GM21390 (cell line): Measurements from ENCODE around the gene LDLRAP1.
"Not testable (repeated sequence)": the region's sequence is repeated elsewhere in the genome, so short reads cannot be mapped to it uniquely, and the experiment has no call there.

Experiments used
- ATAC-seq: cut with Tn5 transposase; IDR thresholded peaks from one replicate; pipeline ENCODE4 v1.9.1; 2021; ENCODE audit not compliant: unreplicated experiment

LDLRAP1 gene

DNA sequence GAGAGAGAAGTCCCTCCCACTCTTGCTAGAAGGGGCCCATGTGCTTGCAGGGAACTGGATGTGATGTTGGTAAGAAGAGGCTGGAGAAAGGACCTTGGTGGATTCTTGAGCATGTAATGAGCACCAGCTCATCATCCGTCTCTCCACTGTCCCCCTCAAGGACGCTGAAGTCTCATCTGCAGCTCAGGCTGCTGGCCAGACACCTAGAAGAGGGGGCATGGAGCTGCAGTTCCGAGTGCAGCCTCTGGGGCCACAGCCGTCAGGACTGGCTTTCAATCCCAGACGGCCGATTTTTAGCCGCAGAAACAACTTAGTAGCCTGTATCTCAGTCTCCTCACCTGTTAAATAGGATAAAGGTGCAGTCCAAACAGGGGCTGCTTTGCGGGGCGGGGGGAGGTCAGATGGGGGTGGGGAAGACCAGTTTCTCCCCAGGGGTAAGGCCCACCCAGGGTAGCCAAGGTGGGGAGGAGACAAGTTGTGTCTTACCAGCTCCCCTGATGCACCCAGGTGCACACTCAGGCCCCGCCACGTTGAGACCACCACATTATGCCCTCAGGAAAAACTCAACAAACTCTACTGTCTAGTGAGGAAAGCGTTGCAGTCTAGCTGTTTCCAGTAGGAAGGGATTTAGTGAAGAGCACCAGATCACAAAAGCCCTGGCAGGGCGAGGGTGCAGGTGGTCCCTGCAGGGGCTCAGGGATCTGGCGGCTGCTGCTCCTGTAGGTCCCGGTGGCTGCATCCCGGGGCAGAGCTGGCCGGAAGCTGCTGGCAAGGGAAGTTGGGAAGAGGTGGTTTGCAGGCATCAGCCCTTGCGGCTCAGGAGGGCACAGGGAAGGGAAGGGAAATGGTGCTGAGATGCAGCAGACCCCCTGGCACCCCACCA, 29.5 kb downstream of the LDLRAP1 start:
- no peak for ATAC-seq

DNA sequence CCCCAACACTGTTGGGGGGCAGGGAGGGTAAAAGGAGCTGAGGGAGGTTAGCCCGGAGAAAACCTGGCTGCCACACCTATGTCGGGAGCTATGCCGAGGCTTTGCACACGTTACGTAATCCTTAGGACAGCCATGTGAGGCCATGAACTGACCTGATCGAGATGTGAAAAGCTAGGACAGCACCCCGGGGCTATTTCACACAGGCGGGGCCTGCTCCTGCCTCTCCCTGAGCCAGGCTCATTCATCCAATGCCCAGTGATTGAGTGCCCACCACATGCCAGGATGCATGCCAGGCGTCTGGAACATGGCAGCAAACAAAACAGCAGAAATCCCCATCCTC, 30.2 kb downstream of the LDLRAP1 start:
- no peak for ATAC-seq

DNA sequence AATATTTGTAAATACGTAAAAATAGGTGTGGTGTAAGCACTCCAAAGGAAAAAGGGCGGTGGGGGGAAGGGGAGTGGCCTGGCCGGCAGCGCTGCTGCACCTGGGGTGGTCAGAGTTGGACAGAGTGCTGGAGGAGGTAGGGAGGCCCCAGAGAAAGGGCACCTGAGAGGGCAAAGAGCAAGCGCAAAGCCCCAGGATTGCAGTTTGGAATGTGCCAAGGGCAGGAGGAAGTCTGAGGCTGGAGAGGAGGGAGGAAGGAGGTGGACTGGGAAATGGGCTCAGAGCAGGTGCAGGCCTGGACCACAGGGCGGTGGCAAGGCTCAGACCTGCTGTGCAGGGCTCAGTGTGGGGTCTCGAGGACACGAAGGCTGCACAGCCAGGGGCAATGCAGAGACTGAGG, 30.6 kb downstream of the LDLRAP1 start:
- ATAC-seq: no peak

DNA sequence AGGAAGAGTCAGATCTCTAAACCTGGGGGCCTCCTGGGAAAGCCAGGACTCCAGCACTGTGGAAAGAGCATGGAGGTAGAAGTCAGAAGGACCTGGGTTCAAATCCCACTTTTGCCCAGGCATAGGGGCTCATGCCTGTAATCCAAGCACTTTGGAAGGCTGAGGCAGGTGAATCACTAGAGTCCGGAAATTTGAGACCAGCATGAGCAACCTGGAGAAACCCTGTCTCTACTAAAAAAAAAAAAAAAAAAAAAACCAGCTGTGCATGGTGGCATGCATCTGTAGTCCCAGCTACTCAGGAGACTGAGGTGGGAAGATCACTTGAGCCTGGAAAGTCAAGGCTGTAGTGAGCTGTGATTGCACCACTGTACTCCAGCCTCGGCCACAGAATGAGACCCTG, 31.8 kb downstream of the LDLRAP1 start:
- ATAC-seq: no peak

DNA sequence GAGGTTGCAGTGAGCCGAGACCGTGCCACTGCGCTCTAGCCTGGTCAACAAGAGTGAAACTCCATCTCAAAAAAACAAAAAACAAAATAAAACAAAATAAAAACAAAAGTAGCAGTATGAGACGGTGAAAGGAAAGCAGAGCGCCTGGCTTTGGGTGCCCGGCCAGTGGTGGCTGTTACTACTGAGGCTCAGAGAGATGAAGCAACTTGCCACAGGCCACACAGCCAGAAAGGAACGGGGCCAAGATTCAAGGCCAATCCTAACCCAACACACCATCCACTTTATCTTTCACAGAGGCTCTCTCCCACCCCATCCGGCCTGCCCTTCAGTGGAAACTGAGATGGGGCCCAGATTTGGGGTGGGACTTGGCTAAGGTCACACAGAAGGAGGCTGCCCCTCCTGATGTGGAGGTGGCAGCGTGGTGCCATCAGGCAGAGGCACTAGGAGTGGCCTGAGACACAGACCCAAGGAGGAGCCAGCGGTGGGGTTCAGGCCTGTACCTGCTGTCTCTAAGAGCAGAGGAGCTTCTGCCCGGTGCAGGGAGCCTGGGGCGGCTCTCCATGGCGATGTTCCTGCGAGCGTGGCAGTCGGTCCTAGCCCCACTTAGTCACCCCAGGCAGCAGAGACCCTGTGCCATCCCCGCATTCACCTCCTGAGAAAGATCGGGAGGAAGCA, 33.2 kb downstream of the LDLRAP1 start:
- no peak for ATAC-seq

DNA sequence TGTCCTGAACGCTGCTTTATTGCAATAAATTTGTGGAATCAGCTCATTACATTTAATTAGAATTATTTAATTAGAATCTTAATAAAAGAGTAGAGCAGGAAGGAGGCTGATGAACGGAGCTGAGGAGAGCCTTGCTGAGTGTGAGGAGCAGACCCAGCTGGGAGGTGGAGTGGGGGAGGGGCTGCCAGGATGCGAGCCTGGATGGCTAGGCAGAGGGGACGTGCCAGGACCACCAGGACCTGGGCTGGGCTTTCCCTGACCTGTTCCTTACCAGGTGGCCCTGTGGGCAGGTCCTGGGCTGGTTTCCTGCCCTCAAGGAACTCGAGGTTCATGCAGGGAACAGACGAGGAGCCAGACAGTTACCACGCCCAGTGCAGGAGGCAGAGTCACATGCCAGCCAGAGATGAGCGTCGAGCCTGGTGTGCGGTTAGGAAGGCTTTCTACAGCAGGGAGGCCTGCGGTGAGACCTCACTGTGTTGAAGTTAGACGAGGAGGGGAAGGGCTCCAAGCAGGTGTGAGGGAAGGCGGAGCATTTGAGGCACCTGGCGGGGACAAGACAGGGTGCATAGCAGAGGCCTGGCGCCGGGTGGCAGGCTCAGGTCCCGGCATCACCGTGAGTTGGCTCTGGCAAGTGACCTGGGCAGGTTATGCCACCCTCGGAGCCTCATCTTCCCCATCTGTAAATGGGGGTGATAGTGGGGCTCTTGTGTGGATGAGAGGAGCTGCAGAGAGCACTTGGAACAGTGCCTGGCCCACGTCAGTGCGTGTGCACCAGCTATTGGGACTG, 33.9 kb downstream of the LDLRAP1 start:
- no peak for ATAC-seq

DNA sequence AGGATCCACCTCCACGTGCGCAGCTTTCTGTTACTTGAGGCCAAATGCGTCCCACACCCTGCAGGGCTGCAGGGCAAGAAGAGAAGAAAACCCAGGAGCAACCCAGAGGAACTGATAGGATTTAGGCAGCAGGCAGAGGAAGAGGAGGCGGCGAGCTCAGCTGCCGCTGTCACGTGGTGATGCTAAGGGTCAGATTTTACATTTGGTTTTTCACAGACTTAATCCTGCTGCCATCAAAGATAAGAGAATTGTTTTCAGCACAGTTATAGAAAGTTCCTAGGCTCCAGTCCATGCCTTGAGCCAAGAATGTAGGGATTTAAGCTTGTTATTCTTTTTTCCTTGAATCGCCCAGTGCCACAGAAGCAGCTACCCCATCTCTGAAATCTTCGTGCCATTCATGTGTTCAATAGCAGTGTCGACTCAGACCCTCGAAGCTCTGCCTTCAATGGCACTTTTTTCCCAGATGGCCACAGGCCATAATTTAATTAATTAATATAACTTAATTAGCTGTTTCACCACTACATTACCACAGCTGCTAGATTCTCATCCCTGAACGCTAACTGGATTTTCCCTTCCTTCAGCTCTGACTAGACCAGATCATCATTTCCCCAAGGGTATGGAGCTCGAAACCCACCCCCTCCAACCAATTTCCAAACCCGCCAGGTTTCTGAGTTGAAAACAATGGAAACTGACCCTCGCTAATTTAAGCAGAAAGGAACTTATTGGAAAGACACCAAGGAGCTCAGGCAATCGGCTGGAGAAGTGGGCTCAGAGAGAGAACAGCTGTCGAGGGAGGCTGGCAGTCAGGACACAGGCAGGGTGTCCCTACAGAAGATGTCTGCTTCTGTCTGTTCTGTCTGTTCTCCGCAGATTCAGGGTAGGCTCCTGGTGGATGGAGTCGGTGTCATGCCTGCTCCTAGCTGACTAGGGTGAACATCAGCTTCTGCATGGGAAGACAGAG, 36.2 kb downstream of the LDLRAP1 start:
- ATAC-seq: no peak

DNA sequence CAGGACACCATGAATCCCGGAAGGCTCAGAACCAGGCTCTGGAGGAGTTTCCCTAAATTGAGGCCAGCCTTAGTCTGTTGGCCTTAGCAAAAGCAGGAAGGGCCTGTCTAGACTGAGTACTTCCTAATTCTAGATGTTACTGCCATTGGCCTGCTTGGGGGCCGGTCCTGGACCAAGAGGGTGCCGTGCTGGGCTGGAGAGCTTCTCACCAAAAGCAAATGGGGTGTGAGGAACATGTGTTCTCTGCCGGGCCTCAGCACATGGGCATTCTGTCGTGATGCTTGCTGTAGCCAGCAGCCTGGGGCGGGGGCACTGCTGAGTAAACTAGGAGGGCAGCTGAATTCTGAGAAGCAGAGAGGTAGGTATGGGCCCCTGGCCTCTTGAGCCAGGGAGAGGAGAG, 37.5 kb downstream of the LDLRAP1 start:
- ATAC-seq: no peak

DNA sequence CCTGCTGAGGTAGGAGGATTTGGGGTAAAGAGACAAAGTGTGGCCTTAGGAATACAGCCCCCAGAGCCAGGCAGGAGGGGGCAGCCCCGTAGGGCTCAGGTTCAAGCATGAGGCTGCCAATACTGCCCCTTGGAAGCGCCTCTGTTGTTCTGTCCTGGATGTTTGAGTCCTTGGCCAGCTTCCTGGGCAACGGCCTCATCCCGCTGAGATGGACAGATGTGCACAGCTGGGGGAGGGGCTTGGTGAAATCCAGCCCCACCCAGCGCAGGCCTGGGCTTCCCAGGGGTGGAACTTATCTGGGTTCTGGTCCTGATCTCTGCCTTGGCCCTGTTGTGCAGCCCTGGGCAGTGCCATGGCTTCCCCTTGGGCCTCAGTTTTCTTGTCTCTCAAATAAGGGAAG, 38.4 kb downstream of the LDLRAP1 start:
- no peak for ATAC-seq

DNA sequence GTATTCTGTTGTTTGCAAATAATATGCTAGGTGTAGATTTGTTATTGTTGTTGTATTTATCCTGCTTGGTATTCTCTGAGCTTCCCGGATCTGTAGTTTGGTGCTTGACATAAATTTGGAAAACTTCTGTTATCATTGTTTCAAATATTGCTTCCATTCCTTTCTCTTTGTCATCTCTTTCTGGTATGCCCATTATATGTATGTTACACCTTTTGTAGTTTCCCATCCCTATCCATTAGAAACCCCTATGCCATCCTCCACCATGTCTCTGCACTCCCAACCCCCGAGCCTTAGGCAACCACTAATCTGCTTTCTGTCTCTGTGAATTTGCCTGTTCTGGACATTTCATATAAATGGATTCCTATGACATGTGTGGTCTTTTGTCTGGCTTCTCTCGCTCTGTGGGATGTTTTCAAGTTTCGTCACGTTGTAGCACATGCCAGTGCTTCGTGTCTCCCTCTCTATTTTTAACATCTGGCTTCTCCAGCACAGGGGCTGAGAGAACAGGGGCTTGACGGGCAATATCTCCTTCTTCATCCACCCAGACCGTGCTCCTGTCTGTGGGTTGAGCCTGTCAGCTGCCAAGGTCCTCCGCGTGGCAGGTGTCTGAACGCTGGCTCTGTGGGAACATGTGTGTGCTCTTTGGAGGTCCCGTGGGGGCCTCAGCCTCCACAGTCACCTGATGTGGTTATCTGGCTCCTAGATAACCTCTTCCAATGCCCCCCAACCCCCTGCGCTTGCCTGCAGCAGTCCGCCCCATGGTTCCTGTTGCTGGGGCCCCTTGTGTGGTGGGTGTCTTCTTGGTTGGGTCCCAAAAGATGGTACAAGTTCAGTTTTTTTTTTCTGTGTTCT, 40.3 kb downstream of the LDLRAP1 start:
- ATAC-seq: no peak

DNA sequence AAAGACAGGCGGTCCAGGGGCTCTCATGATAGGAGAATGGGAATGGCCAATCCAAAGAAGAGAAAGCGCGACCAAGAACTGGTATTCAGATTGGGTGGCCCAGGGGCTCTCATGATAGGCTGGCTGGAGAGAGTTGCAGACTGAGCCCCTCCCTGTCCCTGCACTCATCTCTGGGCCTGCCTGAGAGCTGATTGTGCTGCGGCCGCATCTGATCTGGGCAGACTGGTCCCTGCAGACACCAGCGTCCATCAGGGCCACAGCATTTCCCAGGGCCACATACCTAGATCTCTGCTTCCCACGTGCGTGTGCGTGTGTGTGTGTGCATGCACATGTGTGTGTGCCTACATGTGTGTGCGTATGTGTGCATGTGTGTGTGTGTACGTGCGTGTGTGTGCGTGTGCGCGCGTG, 42.8 kb downstream of the LDLRAP1 start:
- ATAC-seq: no peak

DNA sequence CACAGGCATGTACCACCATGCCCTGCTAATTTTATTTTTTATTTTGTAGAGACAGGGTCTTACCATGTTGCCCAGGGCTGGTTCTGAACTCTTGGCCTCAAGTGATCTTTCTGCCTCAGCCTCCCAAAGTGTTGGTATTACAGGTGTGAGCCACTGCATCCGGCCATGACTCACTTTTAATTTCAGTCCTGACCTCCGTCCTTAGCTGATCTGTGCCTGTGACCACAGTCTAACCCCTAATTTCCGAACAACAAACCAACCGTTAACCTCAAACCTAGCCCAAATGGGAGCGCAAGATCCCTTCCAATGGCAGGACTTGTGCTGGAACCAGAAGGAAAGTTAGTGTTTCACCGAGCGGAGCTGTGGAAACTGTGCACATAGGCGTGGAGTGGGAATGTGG, 43.9 kb downstream of the LDLRAP1 start:
- ATAC-seq: no peak

DNA sequence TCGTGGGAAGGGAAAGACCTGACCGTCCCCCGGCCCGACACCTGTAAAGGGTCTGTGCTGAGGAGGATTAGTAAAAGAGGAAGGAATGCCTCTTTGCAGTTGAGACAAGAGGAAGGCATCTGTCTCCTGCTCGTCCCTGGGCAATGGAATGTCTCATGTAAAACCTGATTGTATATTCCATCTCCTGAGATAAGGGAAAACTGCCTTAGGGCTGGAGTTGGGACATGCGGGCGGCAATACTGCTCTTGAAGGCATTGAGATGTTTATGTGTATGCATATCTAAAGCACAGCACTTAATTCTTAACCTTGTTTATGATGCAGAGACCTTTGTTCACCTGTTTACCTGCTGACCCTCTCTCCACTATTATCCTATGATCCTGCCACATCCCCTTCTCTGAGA, 44.8 kb downstream of the LDLRAP1 start:
- ATAC-seq: not testable (repeated sequence)

DNA sequence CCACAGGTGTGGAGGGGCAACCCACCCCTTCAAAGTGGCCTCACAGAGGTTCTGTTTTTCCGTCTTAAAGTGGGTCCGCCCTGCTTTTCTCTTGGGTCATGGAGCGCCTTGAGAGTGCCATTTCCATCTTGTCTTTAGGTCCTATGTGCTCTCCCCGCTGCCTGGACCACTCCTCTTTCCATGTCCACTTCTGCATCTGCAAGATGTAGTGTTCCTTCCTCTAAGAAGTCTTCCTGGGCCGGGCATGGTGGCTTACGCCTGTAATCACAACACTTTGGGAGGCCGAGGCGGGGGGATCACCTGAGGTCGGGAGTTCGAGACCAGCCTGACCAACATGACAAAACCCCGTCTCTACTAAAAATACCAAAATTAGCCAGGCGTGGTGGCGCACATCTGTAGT, 45.4 kb downstream of the LDLRAP1 start:
- ATAC-seq: not testable (repeated sequence)

DNA sequence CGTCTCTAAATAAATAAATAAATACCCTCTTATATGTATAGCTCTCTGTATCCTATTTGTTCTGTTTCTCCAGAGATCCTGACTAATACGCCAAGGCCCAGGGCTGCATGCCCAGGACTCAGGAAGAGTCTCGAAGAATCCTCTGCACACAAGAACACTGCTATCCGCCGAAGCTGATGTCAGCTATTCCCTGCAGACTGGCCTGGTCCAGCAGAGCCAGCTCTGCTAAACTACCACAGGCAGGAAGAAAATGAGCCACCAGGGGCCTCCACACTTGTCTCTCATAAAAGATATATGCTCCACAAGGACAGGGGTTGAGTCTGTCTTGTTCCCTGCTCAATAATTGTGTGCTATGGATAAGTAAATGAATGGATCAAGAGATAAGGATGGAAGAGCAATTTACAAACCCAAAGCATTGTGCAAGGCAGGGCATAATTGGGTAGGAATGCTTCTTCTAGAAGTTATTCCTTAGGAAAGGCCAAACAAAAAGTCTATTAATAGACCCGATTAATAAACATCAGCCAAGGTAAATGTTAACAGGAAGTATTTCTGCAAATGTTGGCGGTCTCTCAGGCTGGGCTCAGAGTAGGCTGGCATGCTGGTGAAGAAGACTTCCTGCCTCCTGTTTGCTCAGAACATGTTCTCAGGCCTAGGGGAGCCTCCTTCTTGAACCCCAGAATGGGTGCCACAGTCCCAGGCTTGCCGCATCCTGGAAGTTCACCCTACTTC, 46.9 kb downstream of the LDLRAP1 start:
- ATAC-seq: no peak

DNA sequence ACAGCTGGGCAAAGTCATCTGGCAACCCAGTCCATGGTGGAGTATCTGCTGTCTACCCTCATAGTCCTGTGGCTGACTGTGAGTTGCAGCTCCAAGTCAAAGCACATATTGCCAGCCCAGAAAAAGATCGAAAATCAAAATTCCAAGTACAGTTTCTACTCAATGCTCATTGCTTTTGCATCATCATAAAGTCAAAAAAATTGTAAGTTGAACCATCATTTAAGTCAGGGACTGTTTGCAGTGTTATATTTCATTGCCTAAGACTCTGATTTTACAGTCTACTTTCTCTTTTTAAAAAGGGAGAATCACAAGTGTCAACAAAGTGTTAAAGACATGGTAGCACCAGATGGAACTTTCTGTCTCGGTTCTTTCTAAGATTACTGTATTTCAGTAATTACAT, 50.5 kb downstream of the LDLRAP1 start:
- ATAC-seq: no peak

DNA sequence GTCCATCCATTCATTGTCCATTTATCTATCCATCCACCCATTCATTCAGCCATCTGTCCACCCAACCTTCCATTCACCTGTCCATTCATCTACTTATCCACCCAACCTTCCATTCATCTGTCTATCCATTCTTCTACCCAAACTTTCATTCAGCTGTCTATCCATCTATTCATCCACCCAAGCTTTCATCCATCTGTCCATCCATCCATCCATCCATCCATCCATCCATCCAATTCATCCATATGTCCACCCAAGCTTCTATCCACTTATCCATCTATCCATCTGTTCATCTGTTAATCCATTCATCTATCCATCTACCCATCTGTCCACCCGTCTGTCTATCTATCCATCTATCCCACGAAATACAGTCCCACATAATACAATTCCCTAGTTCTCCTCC, 51.6 kb downstream of the LDLRAP1 start:
- ATAC-seq: no peak

DNA sequence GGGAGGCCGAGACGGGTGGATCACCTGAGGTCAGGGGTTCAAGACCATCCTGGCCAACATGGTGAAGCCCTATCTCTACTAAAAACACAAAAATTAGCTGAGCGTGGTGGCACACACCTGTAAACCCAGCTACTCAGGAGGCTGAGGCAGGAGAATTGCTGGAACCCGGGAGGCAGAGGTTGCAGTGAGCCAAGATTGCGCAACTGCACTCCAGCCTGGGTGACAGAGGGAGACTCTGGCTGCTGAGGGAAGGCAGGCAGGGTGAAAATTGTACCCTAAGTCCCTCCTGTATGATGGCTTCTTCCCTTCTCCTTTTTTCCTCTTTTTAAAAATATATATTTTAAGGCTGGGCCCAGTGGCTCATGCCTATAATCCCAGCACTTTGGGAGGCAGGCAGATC, 53.2 kb downstream of the LDLRAP1 start:
- not testable (repeated sequence) for ATAC-seq

DNA sequence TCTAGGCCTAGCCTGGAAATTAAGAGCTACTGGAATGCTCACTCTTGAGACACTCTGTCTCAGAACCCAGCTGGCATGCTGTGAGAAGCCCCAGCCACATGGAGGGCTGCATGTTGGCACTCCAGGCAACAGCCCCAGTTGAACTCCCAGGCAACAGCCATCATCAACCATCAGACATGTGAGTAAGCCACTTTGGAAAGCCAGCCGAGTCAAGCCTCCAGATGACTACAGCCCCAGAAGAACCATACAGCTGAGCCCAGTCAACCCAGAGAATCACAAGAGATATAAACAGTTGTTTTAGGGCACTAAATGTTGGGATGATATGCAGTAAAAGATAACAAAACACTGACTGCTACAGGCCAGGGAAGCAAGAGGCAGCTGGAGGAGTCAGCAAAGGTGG, 55.5 kb downstream of the LDLRAP1 start:
- no peak for ATAC-seq
